Mesendoderm (in vitro differentiated cells): Measurements from ENCODE around the gene SLC30A4. TPM values are rescaled to one million over a fixed set of nuclear protein-coding genes. Genes with fewer than 3 reads are reported as not detected.

Experiments used
- small RNA-seq: library from polyadenylated mRNA; stranded (forward); fragments of <200 nt; extraction: miRNeasy Mini kit (QIAGEN cat#:217004); gene quantifications from one replicate; pipeline ENCODE3, GENCODE V24; 2013; ENCODE audit not compliant: insufficient read depth

The SLC30A4 gene

Small RNA genes lying within 50 kb of the gene (small RNA-seq; reads per million reads assigned to genes)
- gene DPPA5P2 (not detected), gene SNORA41B (not detected)
